NCI-H1105 treated with DMSO at 0.1 percent for 48 hours (cell line): ENCODE results near the gene LMAN1L.
"Not testable (repeated sequence)": the region's sequence is repeated elsewhere in the genome, so short reads cannot be mapped to it uniquely, and the experiment has no call there.

Experiments
- DNase-seq: peaks from one replicate; lab custom pipeline; 2025; lab: John Stamatoyannopoulos, UW

Gene LMAN1L

DNA sequence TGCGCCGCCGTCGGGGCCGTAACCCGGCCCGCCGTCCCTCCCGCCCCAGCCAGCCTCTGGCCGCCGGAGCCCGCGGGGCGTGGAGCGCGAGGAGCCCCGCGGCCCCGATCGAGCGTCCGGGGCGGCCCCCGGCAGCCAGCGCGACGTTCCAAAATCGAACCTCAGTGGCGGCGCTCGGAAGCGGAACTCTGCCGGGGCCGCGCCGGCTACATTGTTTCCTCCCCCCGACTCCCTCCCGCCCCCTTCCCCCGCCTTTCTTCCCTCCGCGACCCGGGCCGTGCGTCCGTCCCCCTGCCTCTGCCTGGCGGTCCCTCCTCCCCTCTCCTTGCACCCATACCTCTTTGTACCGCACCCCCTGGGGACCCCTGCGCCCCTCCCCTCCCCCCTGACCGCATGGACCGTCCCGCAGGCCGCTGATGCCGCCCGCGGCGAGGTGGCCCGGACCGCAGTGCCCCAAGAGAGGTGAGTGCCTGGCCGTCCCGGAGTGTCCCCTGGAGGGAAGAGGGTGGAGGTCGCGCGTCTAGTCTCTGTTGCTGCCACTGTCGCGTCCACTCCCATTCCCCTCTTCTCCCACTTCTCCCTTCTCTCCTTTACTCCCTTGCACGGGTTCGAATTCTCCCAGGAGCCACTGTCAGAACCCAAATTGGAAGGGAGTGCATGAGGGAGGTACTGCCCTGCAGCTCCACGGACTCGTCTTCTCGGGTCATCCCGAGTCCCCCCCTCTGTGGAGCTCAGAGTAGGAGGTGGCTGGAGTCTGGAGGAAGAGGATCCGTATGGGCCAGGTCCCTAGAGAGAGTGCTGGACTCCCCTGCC is 30.2 kb upstream of the LMAN1L start:
- no peak for DNase-seq

- DNase-seq = no peak
These were observed 29.4 kb upstream of the LMAN1L start for GRCh38 chr15:74783072-74783807.

GRCh38 chr15:74783808-74784175 is 28.8 kb upstream of the LMAN1L start:
- DNase-seq = no peak

- DNase-seq = no peak
These were observed 28.0 kb upstream of the LMAN1L start for GRCh38 chr15:74784426-74785193.

- no peak for DNase-seq
These were observed 27.2 kb upstream of the LMAN1L start for GRCh38 chr15:74785194-74786032.

- DNase-seq = not testable (repeated sequence)
These were observed 26.6 kb upstream of the LMAN1L start for GRCh38 chr15:74786081-74786480.

GRCh38 chr15:74786551-74787165 is 26.0 kb upstream of the LMAN1L start:
- no peak for DNase-seq

DNA sequence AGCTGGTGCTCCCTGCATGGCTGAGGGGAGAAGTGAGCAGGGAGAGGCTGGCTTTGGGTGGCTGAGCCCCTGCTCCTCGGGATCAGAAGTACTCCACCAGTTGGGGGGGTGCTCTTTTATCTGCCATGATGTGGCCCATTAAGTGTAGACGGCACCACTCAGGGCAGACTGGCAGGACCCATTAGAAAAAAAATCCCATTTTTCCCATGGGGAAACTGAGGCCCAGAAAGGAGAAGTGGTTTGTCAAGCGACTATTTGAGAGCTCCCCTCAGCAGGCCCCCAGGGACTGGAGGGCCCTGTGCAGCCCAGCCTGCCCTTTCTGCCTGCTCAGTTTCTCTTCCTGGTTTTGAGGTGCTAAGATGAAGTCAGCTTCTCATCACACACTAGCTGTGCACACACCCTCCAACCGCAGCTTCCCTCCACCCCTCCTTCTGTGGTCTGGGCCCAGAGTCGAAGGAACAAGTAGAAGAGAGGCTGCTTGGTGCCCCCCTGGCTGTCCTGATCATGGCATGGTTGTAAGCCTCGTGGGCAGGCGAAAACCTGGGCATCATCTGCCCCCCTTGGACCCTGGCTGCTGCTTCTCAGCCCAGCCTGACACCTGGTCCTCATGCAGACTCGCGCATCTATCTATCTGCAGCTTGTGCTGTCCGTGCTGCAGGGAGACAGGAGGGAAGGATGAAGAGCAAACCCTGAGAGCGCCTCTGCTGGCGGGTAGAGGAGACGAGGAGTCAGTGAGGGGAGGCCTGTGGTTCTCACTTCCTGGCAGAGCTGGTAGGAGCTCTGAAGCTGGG is 25.2 kb upstream of the LMAN1L start:
- DNase-seq = no peak

- DNase-seq = no peak
These were observed 24.5 kb upstream of the LMAN1L start for GRCh38 chr15:74788042-74788682.

GRCh38 chr15:74788683-74789151 is 23.9 kb upstream of the LMAN1L start:
- no peak for DNase-seq

- no peak for DNase-seq
These were observed 23.4 kb upstream of the LMAN1L start for GRCh38 chr15:74789171-74789631.

- DNase-seq = no peak
These were observed 22.9 kb upstream of the LMAN1L start for GRCh38 chr15:74789741-74790079.

DNA sequence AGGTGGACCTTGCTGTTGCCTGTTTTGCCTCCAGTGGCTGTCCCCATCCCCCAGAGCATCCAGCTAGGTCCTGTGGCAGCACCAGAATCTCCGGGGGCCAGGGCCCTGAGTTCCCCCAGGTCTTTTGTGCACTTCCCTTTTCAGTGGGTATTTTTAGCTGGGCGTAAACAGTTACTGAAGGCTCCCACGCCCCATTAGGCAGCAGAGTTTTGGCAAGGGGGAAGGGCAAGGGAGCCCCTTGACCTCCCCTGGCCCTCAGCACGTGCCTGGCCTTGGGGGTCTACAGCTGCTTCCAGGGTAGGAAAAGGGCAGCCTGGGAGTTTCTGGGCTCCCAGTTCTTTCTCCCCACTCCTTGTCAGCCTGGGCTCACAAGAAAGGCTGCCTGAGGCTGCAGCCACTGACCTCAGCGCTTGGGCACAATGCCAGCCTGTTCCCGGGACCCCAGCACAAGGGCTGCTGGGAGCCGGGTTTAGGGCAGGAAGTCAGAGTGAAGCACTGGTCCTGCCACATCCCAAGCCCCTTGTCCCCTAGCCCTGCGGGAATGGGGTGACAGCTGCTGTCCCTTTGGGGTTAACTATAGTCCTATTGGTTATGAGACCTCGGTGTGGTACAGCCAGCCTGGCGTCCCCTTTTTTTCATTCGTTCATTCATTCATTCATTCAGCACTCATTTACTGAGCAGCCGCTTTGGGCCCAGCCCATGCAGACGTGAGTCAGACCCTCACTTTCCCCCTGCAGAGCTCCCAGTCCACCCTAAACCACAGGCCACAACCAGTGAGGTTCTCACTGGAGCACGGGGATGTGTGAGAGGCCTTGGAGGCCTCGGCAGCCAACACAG is 22.3 kb upstream of the LMAN1L start:
- no peak for DNase-seq

- no peak for DNase-seq
These were observed 21.6 kb upstream of the LMAN1L start for GRCh38 chr15:74791007-74791406.

DNA sequence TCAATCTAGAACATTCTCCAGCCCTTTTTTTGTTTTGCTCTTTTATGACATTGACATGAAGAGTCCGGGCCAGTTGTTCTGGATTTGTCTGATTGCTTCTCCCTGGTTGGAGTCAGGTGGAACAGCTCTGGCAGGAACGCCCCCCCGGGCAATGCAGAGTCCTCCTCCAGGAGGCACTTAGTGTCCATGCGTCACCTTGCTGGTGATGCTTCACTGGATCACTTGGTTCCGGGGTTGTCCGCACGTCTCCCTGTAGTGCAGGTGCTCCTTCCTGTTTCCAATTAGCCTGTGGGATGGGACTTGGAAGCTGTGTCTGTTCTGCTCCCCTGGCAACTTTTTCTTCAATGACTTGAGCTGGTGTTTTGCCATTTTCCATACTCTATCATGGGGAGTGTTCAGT is 21.0 kb upstream of the LMAN1L start:
- no peak for DNase-seq

GRCh38 chr15:74792227-74793016 is 20.2 kb upstream of the LMAN1L start:
- DNase-seq = no peak

DNA sequence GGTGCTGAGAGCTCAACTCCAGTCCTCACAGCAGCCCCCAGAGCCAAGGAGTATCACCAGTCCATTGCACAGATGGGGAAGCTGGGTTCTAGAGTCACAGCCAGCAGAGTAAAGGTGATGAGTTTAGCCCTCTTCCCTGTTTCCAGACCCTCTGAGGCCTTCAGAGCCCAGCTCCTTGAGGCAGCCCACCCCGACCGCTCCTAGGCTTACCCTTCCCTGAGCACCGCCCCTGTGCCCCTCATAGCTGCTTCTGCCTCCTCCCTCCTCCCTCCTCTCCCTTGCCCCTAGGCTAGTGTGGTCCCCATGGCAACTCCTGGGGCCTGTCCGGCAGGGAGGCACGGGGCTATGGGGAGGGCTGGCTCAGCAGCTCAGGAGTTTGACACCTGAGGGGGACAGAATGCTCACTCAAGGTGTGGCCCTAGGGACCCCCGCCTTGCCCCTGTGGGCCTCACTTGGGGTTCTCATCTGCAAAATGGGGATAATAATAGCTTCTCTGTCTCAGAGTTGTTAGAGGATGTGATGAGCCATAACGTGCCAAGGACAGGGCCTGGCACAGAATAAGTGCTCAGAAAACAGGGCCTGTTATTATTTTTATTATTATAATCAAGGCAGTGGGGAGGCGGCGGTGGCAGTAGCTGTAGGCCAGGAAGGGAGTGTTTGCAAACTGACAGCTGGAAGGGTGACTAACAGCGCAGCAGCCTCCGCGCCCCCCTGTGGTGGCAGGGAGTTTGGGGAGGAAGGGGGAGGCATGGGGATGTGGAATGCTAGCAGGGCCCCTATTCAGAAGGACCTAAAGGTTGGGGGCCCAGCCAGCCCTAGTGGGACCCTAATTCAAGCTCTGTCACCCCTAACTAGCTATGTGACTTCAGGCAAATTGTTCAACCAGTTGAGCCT is 19.3 kb upstream of the LMAN1L start:
- no peak for DNase-seq
